GM21390 (cell line): ENCODE data around the gene GFRA1.

ENCODE experiments used
- ATAC-seq: cut with Tn5 transposase; IDR thresholded peaks from one replicate; pipeline ENCODE4 v1.9.1; 2021; ENCODE audit not compliant: unreplicated experiment

GFRA1 gene

GRCh38 chr10:116109481-116109880, 163.5 kb downstream of the GFRA1 start:
- ATAC-seq, result no peak

- no peak for ATAC-seq
Measured at GRCh38 chr10:116108095-116108494, 164.9 kb downstream of the GFRA1 start.

- no peak for ATAC-seq
Measured at GRCh38 chr10:116106611-116107010, 166.4 kb downstream of the GFRA1 start.

- ATAC-seq, result no peak
Measured at GRCh38 chr10:116105264-116105663, 167.7 kb downstream of the GFRA1 start.

- no peak for ATAC-seq
Measured at GRCh38 chr10:116104210-116104932, 168.6 kb downstream of the GFRA1 start.

- no peak for ATAC-seq
Measured at GRCh38 chr10:116103668-116104067, 169.3 kb downstream of the GFRA1 start.

GRCh38 chr10:116101616-116102315, 171.2 kb downstream of the GFRA1 start:
- no peak for ATAC-seq

- ATAC-seq, result no peak
Measured at GRCh38 chr10:116100984-116101383, 172.0 kb downstream of the GFRA1 start.

- ATAC-seq, result no peak
Measured at GRCh38 chr10:116099023-116099420, 174.0 kb downstream of the GFRA1 start.

- ATAC-seq, result no peak
Measured at GRCh38 chr10:116098411-116099022, 174.5 kb downstream of the GFRA1 start.

- no peak for ATAC-seq
Measured at GRCh38 chr10:116097239-116097784, 175.7 kb downstream of the GFRA1 start.

GRCh38 chr10:116096526-116096925, 176.5 kb downstream of the GFRA1 start:
- ATAC-seq, result no peak

- no peak for ATAC-seq
Measured at GRCh38 chr10:116094356-116094755, 178.7 kb downstream of the GFRA1 start.

GRCh38 chr10:116093031-116093430, 180.0 kb downstream of the GFRA1 start:
- ATAC-seq, result no peak

GRCh38 chr10:116088985-116089384, 184.0 kb downstream of the GFRA1 start:
- ATAC-seq, result no peak

- no peak for ATAC-seq
Measured at GRCh38 chr10:116085323-116085722, 187.7 kb downstream of the GFRA1 start.

- no peak for ATAC-seq
Measured at GRCh38 chr10:116084161-116084560, 188.8 kb downstream of the GFRA1 start.

- no peak for ATAC-seq
Measured at GRCh38 chr10:116083226-116083762, 189.7 kb downstream of the GFRA1 start.

GRCh38 chr10:116082762-116083161, 190.2 kb downstream of the GFRA1 start:
- ATAC-seq, result no peak

- no peak for ATAC-seq
Measured at GRCh38 chr10:116082206-116082605, 190.8 kb downstream of the GFRA1 start.

- no peak for ATAC-seq
Measured at GRCh38 chr10:116080553-116080952, 192.5 kb downstream of the GFRA1 start.

GRCh38 chr10:116079355-116079754, 193.7 kb downstream of the GFRA1 start:
- ATAC-seq, result no peak
